Lower lobe of right lung (tissue), 2 donors: ENCODE results near the gene GPR176. TPM values are rescaled to one million over a fixed set of nuclear protein-coding genes. Genes with fewer than 3 reads are reported as not detected.

Source experiments
- ATAC-seq, 2 donors: fragments of 200-7000 bp; cut with Tn5 transposase; one replicate each; pipeline ENCODE4 v1.9.1; 2020 to 2022; ENCODE audit warnings: mild to moderate bottlenecking in 2 of 2, moderate library complexity in 2 of 2
- DNase-seq: peaks from one replicate; pipeline ENCODE4 v3.0.0-alpha.2; 2020
- H3K27ac ChIP-seq: fragments of 200-600 bp; one replicate; pipeline ENCODE4 v1.8.0; 2022
- H3K27me3 ChIP-seq: fragments of 200-600 bp; one replicate; pipeline ENCODE4 v1.8.0; 2022; ENCODE audit warnings: low read depth
- H3K36me3 ChIP-seq: fragments of 200-600 bp; one replicate; pipeline ENCODE4 v1.8.0; 2022; ENCODE audit warnings: mild to moderate bottlenecking
- H3K4me1 ChIP-seq: fragments of 200-600 bp; one replicate; pipeline ENCODE4 v1.8.0; 2022
- H3K4me3 ChIP-seq: fragments of 200-600 bp; one replicate; pipeline ENCODE4 v1.8.0; 2022; ENCODE audit warnings: mild to moderate bottlenecking
- H3K9me3 ChIP-seq: fragments of 200-600 bp; one replicate; pipeline ENCODE4 v1.8.0; 2022
- CTCF ChIP-seq: fragments of 200-600 bp; IDR thresholded peaks from one replicate; pipeline ENCODE4 v1.8.0; 2022; ENCODE audit warnings: antibody characterized with exemption, mild to moderate bottlenecking
- intact Hi-C: fragments of 100-400 bp; cut with DNase I; formaldehyde crosslinking; loops from one replicate; pipeline ENCODE4 v1.11.0; 2022
- total RNA-seq: library from RNA; stranded (reverse); fragmentation: NEBNext Ultra II Directional; extraction: Animal tissue kit (Norgen Biotek cat#: 25700); gene quantifications from one replicate; pipeline ENCODE4 v1.2.1, GENCODE V29; 2021
- donor health status: DM: no; HTN: yes; CAD: no; lungs with severe emphysema.

GPR176 gene
- total RNA-seq, 1 donor from 2014 or later, result 2.4 TPM

- H3K9me3 ChIP-seq, result no peaks in the 10 kb centered on the region
- no peak for ATAC-seq
- TF ChIP-seq CTCF, result no peak
- no peaks in the 10 kb centered on the region for H3K36me3 ChIP-seq
- H3K4me3 ChIP-seq, result no peak overlapping the region
- no peak for DNase-seq
- intact Hi-C loops, result no loop called here
- H3K27me3 ChIP-seq, result no peaks in the 10 kb centered on the region
- H3K27ac ChIP-seq, result no peak overlapping the region
- no peaks in the 10 kb centered on the region for H3K4me1 ChIP-seq
Measured at GRCh38 chr15:39860200-39860599, 59.9 kb downstream of the GPR176 start.

- ATAC-seq (no peak), DNase-seq (no peak)
- H3K4me3 ChIP-seq, result no peak overlapping the region
- intact Hi-C loops, result no loop called here
- H3K27ac ChIP-seq, result no peak overlapping the region
- H3K4me1 ChIP-seq, result no peaks in the 10 kb centered on the region
- H3K27me3 ChIP-seq, result no peaks in the 10 kb centered on the region
- H3K36me3 ChIP-seq, result no peaks in the 10 kb centered on the region
- TF ChIP-seq CTCF, result no peak
- H3K9me3 ChIP-seq, result no peaks in the 10 kb centered on the region
Measured at GRCh38 chr15:39859636-39860035, 60.4 kb downstream of the GPR176 start.

GRCh38 chr15:39857132-39857531 lies 62.9 kb downstream of the GPR176 start:
- no peak for TF ChIP-seq CTCF
- Histone ChIP-seq H3K27me3 (no peaks in the 10 kb centered on the region), H3K9me3 (no peaks in the 10 kb centered on the region), H3K27ac (no peak overlapping the region), H3K4me3 (no peak overlapping the region), H3K4me1 (no peaks in the 10 kb centered on the region), H3K36me3 (no peaks in the 10 kb centered on the region)
- DNase-seq (no peak), ATAC-seq (no peak)
- intact Hi-C loops, result no loop called here

GRCh38 chr15:39856357-39856756 lies 63.7 kb downstream of the GPR176 start:
- DNase-seq (no peak), ATAC-seq (no peak)
- Histone ChIP-seq H3K27me3 (no peaks in the 10 kb centered on the region), H3K27ac (no peak overlapping the region), H3K36me3 (no peaks in the 10 kb centered on the region), H3K4me1 (no peaks in the 10 kb centered on the region), H3K9me3 (no peaks in the 10 kb centered on the region), H3K4me3 (no peak overlapping the region)
- intact Hi-C loops, result no loop called here
- TF ChIP-seq CTCF, result no peak

GRCh38 chr15:39855400-39855799 lies 64.7 kb downstream of the GPR176 start:
- Histone ChIP-seq H3K36me3 (no peaks in the 10 kb centered on the region), H3K27ac (no peak overlapping the region), H3K27me3 (no peaks in the 10 kb centered on the region), H3K9me3 (no peaks in the 10 kb centered on the region), H3K4me1 (no peaks in the 10 kb centered on the region), H3K4me3 (no peak overlapping the region)
- ATAC-seq (no peak), DNase-seq (no peak)
- no peak for TF ChIP-seq CTCF
- intact Hi-C loops, result no loop called here

- H3K4me1 ChIP-seq, result no peaks in the 10 kb centered on the region
- H3K36me3 ChIP-seq, result no peaks in the 10 kb centered on the region
- TF ChIP-seq CTCF, result no peak
- H3K4me3 ChIP-seq, result no peak overlapping the region
- no peaks in the 10 kb centered on the region for H3K27me3 ChIP-seq
- H3K27ac ChIP-seq, result no peak overlapping the region
- DNase-seq (no peak), ATAC-seq (no peak)
- intact Hi-C loops, result no loop called here
- no peaks in the 10 kb centered on the region for H3K9me3 ChIP-seq
Measured at GRCh38 chr15:39854161-39854560, 65.9 kb downstream of the GPR176 start.
